Thoracic aorta (tissue), 2 donors: ENCODE data around the gene LETMD1. TPM values are rescaled to one million over a fixed set of nuclear protein-coding genes. Genes with fewer than 3 reads are reported as not detected.
A peak's percentile ranks its signal among the peaks of the same experiment; 100 is the strongest.

ENCODE experiments used
- ATAC-seq: fragments of 150-250 bp; one replicate; pipeline ENCODE4 v1.8.0; 2017; ENCODE audit warnings: low read depth; ENCODE audit not compliant: insufficient number of reproducible peaks, low FRiP score
- DNase-seq: peaks from one replicate; pipeline ENCODE4 v3.0.0-alpha.2; 2020; ENCODE audit warnings: low spot score
- H3K27ac ChIP-seq, 2 donors: fragments of 200-600 bp; sonication (generic); 1 replicate in 1 of 2; 2 replicates in 1 of 2; pipeline ENCODE4 v1.5.1; 2016; ENCODE audit warnings: mild to moderate bottlenecking in 2 of 2, moderate library complexity in 2 of 2
- H3K27me3 ChIP-seq: fragments of 200-600 bp; sonication (generic); replicated peaks from 2 replicates; pipeline ENCODE4 v1.6.0; 2016; ENCODE audit warnings: mild to moderate bottlenecking; ENCODE audit not compliant: insufficient read depth
- H3K36me3 ChIP-seq: fragments of 200-600 bp; sonication (generic); one replicate; pipeline ENCODE4 v1.5.1; 2016
- H3K4me1 ChIP-seq, 2 donors: fragments of 200-600 bp; sonication (generic); 1 replicate in 1 of 2; 2 replicates in 1 of 2; pipeline versions ENCODE4 v1.5.1 to v1.6.0; 2016; ENCODE audit warnings: low read depth in 2 of 2, mild to moderate bottlenecking in 1 of 2; ENCODE audit not compliant: control insufficient read depth in 1 of 2
- H3K4me3 ChIP-seq: fragments of 200-600 bp; sonication (generic); 2 replicates; pipeline ENCODE4 v1.5.1; 2016; ENCODE audit warnings: mild to moderate bottlenecking
- H3K9me3 ChIP-seq: fragments of 200-600 bp; sonication (generic); 2 replicates; pipeline ENCODE4 v1.5.1; 2016
- total RNA-seq, 2 donors: library from RNA; depleted of rRNA; stranded (reverse); fragments of >200 nt; gene quantifications; one replicate each; pipeline versions ENCODE4 v1.1.0 to v1.2.3, GENCODE V29; 2016
- TF ChIP-seq, protein P1 (sequence below): fragments of 200-600 bp; sonication (generic); IDR thresholded peaks from one replicate; pipeline ENCODE4 v1.5.1; 2019; ENCODE audit warnings: antibody characterized with exemption

The LETMD1 gene
- total RNA-seq, 2 donors from 2014 or later = 42.4 to 52.1 TPM

DNA sequence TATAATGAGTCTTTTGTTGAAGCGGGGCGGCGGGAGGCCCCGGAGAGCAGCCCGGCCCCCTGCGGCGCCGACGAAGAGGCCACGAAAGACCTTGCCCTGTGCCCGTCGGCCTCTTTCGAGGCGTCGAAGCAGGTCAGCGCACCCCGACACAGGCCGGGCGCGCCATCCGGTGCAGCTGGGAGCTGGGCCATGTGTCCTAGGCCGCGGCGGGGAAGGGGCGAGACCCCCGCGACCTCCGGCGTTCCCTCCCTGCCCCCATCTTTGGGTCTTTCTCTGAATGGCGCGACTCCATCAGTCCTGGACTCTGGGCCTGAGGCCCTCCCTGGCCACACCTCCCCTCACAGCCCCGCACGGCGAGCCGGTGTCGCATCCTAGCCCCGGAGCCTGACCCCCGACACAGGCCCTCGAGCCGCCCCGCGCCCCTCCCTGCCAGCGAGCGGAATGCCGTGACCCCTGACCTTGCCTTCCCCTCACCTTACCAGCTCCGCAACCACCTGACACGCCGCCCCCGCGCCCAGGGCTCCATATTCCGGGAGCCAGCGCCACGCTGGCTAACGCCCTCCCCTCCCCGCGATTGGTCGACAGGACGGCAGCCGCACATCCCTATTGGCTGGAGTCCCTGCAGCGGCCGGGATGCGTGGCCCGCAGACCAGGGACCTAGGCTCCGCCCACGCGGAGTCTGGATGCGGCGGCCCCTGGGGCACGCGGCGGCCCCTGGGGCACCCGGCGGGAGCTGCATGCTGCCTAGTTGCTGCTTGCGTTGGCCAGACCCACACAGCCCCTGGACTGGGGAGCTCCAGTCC lies 22.1 kb upstream of the LETMD1 start, which contains the start of gene SLC11A2:
Gene SLC11A2, minus strand, starts transcription at position 549 of the 803 bp plus-strand sequence. CDS start 15,656 bp downstream, outside the sequence.
- Histone ChIP-seq H3K36me3 (no peaks in the 10 kb centered on the region), H3K9me3 (no peaks in the 10 kb centered on the region), H3K4me3 (peak within 1 kb of the TSS; percentile 87), H3K4me1 (peaks cover 22 to 24% of the 10 kb centered on the region in 2 donors), H3K27ac (peak within 1 kb of the TSS; percentile 93 to 95), H3K27me3 (no peaks in the 10 kb centered on the region)
- ATAC-seq = peak; percentile 70
- TF ChIP-seq, protein P1, sequence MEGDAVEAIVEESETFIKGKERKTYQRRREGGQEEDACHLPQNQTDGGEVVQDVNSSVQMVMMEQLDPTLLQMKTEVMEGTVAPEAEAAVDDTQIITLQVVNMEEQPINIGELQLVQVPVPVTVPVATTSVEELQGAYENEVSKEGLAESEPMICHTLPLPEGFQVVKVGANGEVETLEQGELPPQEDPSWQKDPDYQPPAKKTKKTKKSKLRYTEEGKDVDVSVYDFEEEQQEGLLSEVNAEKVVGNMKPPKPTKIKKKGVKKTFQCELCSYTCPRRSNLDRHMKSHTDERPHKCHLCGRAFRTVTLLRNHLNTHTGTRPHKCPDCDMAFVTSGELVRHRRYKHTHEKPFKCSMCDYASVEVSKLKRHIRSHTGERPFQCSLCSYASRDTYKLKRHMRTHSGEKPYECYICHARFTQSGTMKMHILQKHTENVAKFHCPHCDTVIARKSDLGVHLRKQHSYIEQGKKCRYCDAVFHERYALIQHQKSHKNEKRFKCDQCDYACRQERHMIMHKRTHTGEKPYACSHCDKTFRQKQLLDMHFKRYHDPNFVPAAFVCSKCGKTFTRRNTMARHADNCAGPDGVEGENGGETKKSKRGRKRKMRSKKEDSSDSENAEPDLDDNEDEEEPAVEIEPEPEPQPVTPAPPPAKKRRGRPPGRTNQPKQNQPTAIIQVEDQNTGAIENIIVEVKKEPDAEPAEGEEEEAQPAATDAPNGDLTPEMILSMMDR = peak; percentile 28
- peak; percentile 88 for DNase-seq

DNA sequence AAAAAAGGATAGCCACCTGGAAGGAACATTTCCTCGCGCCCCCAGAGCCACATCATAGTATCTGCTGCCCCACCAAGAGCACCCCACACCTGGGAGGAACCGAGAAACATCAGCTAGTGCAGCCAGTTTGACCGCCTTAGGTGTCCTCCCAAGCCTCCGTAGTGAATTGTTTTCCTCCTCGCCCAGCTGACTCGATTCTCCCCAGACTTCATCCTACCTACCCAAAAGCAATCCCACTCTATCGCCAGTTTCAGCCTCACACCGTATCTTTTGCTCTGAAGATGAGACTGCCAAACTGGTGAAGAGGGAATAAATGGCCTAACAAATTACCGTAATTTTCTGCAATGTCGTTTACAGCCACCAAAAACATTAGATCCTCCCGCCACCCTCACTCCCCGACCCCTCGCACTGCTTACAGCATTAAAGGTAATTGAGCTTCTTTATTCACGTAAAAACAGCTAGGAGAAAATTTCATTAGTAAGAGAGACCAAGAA lies 20.7 kb upstream of the LETMD1 start:
- Histone ChIP-seq H3K4me1 (peaks cover 14 to 19% of the 10 kb centered on the region in 2 donors), H3K36me3 (no peaks in the 10 kb centered on the region), H3K4me3 (no peak overlapping the region), H3K27ac (no peak overlapping the region), H3K27me3 (no peaks in the 10 kb centered on the region), H3K9me3 (no peaks in the 10 kb centered on the region)
- TF ChIP-seq, protein P1 = no peak
- DNase-seq = no peak
- ATAC-seq = no peak

DNA sequence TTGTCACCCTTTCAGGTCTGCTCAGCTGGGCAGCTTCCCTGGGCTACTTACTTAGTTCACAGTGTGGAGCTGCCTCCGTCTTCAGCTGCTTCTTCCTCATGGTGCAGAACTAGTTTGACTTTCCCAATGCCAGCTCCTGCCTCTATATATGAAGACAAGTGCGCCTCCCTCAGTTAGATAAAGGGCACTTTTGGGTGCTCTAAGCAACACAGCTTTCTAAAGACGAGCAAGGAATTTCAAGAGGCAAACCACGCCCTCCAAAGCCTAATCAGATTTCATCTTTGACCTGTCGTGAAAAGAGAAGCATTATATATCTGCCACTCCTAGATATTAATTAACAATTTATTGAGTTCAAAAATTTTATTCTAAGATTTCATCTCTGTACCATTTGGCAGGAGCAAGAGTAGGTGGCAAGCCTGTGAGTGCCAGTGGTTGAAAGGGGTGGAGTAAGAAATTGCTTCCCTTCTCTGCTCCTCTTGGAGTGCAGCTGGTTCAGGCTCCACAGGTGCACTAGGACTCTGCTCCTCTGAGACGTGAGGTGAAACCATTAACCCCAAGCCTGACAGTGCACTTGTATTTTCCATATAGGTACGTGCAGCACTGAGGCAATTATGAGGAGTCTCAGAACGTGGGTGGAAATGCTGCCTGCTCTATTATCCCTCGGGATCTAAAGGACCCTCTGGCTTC lies 19.9 kb upstream of the LETMD1 start:
- Histone ChIP-seq H3K27ac (no peak overlapping the region), H3K4me1 (peaks cover 10 to 11% of the 10 kb centered on the region in 2 donors), H3K27me3 (no peaks in the 10 kb centered on the region), H3K9me3 (no peaks in the 10 kb centered on the region), H3K4me3 (no peak overlapping the region), H3K36me3 (no peaks in the 10 kb centered on the region)
- no peak for DNase-seq
- ATAC-seq = no peak
- TF ChIP-seq, protein P1 = no peak

DNA sequence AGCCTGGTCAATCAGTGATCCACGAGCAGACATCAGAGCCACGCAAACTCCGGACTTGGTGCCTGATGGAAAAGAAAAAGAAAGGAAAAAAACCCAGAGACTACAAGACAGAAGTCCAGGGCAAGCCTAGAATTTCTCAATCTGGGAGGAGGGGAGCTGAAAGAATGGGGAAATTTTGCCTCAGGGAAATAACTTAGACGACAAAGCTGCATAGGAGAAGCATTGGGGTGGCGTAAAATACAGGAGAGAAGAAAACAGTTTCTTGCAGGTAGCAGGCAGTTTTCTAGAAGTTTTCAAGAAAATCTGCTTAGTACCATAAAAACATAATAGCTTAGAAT lies 19.3 kb upstream of the LETMD1 start:
- ATAC-seq = no peak
- no peaks in the 10 kb centered on the region for H3K27me3 ChIP-seq
- no peak overlapping the region for H3K4me3 ChIP-seq
- H3K9me3 ChIP-seq = no peaks in the 10 kb centered on the region
- peaks cover 5% of the 10 kb centered on the region in 2 donors for H3K4me1 ChIP-seq
- TF ChIP-seq, protein P1 = no peak
- H3K36me3 ChIP-seq = no peaks in the 10 kb centered on the region
- no peak for DNase-seq
- no peak overlapping the region for H3K27ac ChIP-seq

DNA sequence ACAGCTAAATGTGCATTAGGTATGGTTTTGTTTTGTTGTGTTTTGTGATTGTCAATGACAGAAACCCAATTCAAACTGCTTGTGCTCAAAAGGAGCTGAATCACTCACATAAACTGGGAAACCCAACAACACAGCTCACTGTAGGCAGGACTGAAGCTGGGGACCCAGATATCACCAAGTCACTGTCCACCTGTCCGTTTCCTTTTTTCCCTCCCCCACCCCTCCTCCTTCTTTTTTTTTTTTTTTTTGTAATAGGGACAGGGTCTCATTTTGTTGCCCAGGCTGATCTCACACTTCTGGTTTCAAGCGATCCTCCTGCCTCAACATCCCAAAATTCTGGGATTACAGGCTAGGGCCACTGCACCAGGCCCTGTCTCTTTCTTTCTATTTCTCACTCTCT lies 15.1 kb upstream of the LETMD1 start:
- DNase-seq (no peak), ATAC-seq (no peak)
- TF ChIP-seq, protein P1 = no peak
- no peaks in the 10 kb centered on the region for H3K4me1 ChIP-seq
- no peak overlapping the region for H3K27ac ChIP-seq
- no peaks in the 10 kb centered on the region for H3K27me3 ChIP-seq
- no peaks in the 10 kb centered on the region for H3K9me3 ChIP-seq
- no peak overlapping the region for H3K4me3 ChIP-seq
- no peaks in the 10 kb centered on the region for H3K36me3 ChIP-seq
